DMS53 (cell line): ENCODE results near the gene PRKAG2.
A peak's percentile ranks its signal among the peaks of the same experiment; 100 is the strongest.

Experiments
- DNase-seq: peaks from one replicate; lab custom pipeline; 2025; lab: John Stamatoyannopoulos, UW

The PRKAG2 gene

GRCh38 chr7:151865070-151865670, 11.7 kb downstream of the PRKAG2 start:
- DNase-seq = no peak

- no peak for DNase-seq
These were observed 12.4 kb downstream of the PRKAG2 start for GRCh38 chr7:151864561-151864960.

DNA sequence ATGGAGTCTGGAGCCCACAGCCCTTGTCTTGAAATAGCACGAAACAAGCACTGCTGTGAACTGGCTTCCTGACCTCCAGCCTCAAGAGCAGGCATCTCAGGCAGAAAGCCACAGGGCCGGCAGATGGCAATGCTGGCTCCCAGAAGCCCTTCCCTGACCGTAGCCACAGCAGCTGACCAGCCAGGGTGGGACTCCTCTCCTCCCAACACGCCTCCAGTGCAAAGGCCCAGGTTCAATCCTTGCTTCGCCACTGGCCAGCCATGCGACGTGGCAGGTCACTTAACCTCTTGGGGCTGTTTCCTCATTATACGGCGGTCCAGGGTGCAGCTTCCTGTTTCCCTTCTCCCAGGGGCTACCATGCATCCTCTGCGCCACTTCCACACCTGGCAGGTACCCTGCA, 12.8 kb downstream of the PRKAG2 start:
- DNase-seq = no peak

DNA sequence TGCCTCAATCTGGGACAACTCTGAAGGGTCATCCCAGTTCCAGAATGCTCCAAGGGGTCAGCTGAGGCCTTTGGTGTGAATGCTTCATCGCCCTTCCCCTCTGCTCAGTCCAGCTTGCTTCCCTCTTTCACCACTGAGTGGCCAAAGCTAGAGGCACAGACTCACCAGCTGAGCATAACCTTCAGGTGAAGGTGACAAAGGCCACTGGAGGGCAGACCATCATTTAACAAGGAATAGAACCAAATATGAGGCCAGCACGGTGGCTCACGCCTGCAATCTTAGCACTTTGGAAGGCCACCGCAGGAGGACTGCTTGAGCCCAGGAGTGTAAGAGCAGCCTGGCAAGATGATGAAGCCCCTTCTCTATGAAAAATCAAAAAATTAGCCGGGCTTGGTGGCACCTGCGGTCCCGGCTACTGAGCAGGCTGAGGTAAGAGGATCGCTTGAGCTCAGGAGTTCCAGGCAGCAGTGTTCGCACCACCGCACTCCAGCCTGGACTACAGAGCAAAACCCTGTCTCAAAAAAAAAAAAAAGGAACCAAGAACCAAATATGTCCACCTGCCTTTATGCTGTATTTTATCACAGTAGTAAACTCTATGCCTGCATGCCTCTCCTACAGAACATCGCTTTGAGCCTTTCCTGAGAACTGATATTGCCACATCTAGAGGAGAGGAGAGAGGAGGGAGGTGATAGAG, 13.4 kb downstream of the PRKAG2 start:
- peak; percentile 62 for DNase-seq

GRCh38 chr7:151862606-151863381, 14.1 kb downstream of the PRKAG2 start:
- no peak for DNase-seq

DNA sequence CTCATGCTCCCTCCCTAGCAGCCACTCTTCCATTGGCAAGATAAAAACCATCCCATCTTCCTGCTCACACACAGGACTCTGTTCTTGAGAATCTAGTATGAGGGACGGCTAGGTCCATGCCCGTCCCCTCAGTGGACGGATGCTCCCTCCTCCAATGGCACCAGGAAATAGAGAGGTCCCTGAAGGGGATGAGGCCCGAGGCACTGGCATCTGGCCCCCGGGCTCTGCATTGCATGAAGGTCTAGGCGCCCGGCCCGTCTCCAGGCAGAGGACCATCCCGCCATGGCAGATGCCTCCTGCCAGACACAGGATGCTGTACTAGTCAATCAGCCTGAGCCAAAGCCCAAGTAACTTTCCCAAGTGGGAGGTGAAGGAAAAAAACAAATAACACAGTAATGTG, 15.0 kb downstream of the PRKAG2 start:
- DNase-seq = no peak

DNA sequence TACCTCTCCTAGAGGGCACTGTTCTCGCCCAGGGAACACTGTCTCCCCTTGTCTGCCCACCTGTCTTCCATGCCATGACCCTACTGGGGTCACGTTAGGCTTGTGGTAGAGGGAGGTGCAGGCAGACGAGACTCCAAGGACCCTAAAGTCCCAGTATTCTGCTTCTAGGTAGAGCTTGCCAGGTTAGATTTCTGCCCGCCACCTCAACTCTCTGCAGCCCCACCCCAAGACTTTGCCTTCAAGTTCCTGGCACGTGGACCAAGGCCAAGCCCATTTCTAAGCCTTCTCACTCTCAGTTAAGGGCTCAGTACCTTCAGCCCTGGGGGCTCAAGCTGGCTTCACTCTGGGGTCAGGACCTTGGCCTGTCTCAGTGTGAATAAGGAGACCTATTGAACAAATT, 16.1 kb downstream of the PRKAG2 start:
- DNase-seq = no peak

- no peak for DNase-seq
These were observed 16.8 kb downstream of the PRKAG2 start for GRCh38 chr7:151859948-151860685.

GRCh38 chr7:151859111-151859947, 17.6 kb downstream of the PRKAG2 start:
- no peak for DNase-seq

DNA sequence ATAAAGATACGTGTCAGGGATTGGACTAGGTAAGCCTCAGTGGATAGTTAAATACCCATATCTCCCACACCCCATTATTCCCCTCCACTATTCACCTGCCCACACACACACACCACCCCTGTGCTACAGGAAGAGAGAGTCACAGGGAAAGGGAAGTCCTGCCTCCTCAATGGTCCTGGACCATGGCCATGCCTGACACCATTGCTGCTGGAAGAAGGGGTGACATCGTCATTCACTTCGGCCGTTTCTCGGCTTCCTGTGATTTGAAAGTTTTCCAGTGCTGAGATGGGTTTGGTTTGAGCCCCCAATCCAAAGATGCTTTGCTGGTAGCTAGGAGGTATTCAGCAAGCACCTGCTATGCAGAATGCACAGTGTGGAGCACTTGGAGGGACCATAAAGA, 18.5 kb downstream of the PRKAG2 start:
- DNase-seq = no peak

- no peak for DNase-seq
These were observed 19.0 kb downstream of the PRKAG2 start for GRCh38 chr7:151857866-151858450.

DNA sequence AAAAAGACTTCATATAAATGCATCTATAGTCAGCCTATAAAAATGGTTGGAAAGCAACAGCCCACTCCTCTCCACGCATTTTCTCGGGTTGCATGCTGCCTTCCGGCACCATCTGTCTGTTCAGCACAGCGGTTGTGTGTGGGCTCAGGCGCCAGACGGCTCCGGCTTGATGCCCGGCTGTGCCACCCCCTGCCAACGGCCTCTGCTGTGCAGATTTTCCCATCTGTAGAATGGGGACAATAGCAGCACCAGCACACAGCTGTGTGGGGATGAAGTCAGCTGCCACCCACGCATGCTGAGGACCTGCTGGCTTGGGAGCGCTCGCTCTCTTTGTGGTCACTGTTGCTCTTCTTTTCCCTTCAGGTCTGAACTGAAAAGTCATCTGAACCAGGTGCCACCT, 19.5 kb downstream of the PRKAG2 start:
- DNase-seq = no peak

GRCh38 chr7:151856516-151856915, 20.4 kb downstream of the PRKAG2 start:
- no peak for DNase-seq

GRCh38 chr7:151856098-151856497, 20.8 kb downstream of the PRKAG2 start:
- peak; percentile 22 for DNase-seq

DNA sequence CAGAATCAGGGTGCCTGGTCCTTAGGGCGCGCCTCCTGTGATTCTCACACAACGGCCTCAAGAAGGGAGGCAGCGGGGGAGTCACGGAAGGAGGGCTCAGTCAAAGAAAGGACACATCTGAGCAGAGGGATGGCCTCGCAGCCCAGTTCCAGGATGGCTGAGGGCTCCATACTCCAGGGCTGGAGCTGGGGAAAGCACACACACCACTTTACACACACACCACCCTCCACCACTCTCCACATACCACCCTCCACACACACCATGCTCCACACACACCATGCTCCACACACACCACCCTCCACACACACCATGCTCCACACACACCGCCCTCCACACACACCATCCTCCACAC, 22.2 kb downstream of the PRKAG2 start:
- DNase-seq = no peak

GRCh38 chr7:151853896-151854719, 22.8 kb downstream of the PRKAG2 start:
- peak; percentile 30 for DNase-seq

DNA sequence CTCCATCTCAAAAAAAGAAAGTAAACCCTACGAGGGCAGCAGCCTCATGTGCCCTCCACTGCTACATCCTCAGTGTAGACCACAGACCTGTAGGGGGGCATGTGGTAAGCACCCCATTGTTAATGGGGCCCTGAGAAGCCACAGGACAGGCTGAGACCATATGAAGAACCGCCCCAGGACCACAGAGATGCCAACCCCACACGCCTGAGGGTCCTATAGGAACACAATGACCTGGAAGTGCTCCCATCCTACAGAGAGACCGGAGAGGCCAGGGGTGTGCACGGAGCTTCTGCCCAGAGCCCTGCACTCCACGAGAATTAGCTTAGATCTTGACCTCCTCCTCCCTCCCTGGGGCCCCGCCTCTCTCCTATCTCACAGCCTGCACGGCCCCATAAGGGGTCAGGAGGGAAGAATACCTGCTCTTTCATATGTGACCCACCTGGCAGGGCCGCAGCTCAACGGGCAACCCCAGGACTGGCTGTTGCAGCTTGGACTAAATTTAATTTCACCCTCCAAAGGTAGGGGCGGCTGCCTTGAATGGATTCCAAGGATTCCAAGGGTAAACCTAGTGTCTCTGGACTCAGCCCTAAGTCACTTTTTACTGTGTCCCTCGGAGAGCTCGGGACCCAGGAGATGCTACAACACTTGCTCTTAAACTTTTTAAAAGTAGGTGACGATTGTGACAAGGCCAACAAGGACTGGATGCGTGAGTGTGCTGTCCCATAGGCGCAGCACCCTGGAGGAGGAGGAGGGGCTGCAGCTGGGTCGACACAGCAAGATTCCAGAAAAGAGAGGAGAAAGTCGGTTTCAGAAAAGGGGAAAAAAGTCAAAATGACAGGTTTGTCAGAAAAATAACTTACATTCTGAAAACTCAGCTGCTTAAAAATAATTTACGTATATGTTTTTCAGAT, 24.2 kb downstream of the PRKAG2 start:
- DNase-seq = no peak

- DNase-seq = peak; percentile 34
These were observed 25.1 kb downstream of the PRKAG2 start for GRCh38 chr7:151851782-151852181.

- DNase-seq = peak; percentile 79
These were observed 25.7 kb downstream of the PRKAG2 start for GRCh38 chr7:151851145-151851751.
